NCI-H128 (cell line): ENCODE measurements around the gene ATG4C.

Experiments used
- DNase-seq: peaks from one replicate; lab custom pipeline; 2025; ENCODE audit not compliant: unreplicated experiment; lab: John Stamatoyannopoulos, UW

The ATG4C gene

GRCh38 chr1:62840555-62840954, 56.6 kb downstream of the ATG4C start:
- DNase-seq = no peak

DNA sequence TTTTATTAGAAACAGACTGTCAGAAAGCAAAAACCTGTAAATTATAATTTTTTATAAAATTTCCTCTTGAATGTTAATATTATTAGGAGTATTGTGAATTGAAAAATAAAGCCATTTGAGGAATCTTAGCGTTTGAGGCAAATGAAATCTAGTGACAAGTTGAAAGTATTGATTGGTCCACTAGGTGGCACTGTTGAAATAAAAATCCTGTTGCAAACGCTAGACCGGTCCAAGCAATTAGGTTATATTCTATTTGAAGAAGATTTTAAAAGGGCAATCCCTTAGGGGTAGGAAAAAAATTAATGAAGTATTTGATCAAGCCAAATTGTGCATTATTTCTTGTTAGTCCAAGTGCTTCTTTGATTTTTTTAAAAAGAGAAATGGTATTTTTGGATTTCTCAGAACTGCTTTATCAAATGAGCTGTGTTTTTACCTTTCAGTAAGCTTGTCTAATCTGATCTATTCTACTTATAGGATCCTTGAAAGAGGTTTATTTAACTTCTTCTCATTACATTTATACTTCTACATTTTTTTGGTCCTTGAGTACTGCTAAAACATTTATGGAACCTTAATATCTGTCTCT, 57.7 kb downstream of the ATG4C start:
- peak; percentile 24 for DNase-seq

DNA sequence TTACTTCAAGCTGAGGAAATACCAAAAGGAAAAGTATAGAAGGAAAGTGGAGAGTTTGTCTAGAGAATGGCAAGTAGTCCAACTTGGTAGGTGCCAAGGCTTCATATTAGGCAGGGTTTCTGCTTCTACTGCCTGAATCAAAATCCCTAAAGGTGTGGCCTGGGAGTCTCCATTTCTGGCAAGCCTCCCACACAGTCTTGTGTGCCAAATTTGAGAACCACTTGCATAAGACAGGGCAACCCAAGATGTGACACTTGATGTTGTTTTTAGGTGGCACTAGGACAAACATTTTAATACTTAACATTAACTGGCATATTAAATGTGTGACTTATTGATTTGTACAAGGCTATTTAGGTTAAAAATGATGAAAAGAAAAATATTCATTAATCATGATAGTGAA, 60.1 kb downstream of the ATG4C start:
- DNase-seq = no peak

DNA sequence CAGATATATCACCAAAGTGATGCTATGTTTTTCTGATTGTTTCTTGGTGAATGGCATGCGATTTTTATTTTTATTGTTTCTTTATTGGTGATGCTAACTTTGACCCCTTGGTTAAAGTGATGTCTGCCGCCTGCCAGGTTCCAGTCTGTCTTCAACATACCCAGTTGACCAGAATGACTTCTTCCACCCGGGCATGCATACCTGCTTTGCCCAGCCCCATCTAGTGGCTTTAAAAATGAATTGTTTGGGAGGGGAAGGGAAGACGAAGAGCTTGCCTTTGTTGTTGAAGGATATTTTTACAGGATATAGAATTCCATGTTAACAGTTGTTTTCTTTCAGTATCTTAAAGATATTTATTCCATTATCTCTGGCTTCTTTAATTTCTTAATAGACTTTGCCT, 65.1 kb downstream of the ATG4C start:
- no peak for DNase-seq

DNA sequence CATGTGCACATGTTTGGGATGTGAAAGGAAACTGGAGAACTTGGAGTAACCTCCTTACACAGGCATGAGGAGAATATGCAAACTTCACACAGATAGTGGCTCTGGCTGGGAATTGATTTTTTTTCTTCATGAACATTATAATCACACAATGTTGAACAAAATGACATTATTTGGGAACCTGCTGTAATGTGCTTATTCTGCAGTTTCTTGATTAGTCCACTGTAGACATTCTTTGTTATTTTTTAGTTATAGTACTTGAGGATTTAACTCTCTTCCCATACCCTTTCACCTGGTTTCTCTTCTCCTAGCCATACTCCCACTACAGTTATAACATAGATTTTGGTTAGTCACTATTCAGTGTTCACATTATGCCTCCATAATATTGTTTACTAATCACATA, 68.3 kb downstream of the ATG4C start:
- no peak for DNase-seq

- DNase-seq = no peak
These were observed 73.0 kb downstream of the ATG4C start for GRCh38 chr1:62856960-62857359.

DNA sequence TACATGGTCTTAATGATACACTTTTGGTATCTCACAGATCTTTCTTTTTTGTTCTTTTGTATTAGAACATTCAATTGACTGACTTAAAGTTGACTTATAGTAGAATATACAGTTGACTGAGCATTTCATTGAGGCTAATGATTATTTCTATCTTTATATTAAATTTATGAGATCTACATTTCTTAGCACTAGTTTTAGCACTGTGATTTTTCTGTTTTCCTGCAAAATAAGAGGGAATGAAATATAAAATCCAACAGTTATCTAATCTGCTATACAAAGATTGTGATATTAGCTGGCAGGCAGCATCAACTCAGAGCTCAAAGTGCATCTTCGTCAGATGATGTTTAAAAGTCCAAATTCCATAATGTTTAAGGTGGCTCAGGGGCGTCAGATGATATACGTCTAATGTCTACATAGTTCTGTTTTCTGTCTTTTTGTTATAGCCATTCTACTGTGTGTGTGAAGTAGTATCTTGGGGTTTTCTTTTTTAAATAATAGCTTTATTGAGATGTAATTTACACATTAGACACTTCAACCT, 85.4 kb downstream of the ATG4C start:
- no peak for DNase-seq

DNA sequence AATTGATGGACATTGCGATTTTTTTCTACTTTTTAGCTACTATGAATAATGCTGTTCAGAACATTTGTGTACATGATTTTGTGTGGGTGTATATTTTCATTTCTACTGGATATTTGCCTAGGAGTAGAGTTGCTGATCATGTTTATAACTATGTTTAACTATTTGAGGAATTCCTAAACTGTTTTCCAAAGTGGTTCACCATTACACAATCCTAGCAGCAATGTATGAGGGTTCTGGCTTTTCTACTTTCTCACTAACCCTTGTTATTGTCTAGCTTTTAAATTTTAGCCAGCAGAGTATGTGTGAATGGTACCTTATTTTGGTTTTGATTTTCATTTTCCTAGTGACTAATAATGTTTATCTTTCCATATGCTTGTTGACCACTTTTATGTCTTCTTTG, 86.2 kb downstream of the ATG4C start:
- DNase-seq = no peak

- DNase-seq = no peak
These were observed 91.7 kb downstream of the ATG4C start for GRCh38 chr1:62875676-62876075.

DNA sequence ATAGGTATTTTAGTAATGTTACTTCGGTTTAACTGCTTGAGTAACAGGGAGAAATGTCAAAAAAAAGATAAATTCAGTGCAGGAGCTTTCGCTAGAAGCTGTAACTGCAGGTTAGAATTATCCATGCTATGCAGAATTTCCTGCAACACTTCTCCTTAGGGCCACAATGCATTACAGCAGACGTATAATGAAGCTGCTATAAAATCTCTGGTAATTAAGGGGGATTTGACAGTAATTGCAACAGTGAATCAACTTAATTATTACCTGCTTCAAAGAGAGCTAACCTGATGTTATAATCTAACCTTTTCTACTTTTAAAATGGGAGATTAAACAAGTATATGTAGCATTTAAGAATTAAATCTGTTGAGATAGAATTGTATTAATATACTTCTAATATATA, 92.6 kb downstream of the ATG4C start:
- no peak for DNase-seq

DNA sequence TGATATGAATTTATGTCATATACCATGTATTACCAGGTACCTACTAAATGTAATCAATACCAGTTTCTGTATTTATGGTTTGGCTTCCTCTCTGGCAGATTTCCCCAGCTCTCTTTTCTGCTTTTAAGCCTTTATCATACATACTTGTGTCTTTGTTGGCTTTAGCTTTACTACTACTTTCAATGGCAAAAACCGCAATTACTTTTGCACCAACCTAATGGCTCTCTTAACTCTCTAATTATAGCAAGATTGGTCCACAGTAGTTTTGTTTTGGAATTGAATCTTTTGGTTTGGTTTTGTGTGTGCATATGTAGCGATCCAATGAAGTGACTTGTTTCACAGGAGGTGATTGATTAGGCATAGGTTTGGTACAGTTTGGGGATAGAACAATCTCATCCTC, 93.6 kb downstream of the ATG4C start:
- DNase-seq = no peak

DNA sequence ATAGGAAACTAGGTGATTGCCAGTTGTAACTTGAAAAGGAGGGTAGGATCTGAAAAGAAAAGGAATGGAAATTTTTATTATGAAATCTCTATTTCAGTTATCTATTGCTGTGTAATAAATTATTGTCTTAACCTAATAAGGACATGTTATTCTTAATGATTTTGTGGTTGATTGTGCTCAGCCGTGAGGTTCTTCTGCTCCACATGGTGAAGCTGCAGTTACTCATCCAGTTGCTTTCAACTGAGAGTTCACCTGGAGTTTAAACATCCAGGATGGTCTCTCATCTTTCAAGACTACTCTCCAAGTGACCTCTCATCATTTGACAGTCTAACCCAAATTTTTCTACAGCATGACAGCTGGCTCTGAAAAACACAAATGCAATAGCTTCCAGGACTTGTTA, 96.0 kb downstream of the ATG4C start:
- no peak for DNase-seq

DNA sequence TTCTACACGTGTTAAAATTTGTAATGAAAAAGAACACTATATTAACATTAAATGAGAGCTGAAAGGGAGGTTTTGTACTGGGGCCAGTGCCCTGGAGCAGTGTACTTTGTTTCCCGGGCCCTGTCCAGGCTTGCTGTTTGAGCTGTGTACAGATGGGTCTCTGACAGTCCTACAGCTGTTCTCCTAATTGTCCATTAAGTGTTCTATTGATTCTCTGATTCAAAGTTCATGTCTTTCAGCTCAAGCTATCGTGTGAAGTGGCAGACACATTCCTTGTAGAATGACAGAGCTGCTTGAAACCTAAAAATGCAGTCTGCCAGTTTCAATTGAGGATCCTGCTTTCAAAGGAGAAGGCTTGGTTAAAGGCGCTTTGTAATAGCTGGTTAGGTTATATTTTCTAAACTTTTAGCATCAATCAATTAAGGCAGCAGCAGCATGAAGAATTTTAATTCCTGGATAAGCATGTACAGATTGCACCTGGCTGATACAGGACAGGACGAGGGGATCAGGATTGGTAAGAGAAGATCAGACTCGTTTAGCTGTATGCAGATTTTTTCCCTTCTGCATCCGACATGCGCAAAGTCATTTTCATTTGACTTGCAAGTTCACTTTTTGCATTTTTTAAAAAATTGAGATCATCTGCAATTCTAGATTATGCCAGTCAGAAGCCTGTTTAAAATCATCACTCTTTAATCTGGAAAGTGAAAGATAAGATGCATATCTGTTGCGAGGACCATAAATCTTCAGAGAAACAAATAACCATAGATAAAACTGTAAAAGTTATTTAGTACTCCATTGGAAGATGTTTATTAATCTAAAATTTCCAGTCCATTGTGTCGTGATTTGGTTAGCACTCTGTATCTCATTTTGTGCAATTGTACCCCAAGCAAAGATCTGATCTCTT, 98.5 kb downstream of the ATG4C start:
- no peak for DNase-seq

GRCh38 chr1:62884156-62884740, 100.3 kb downstream of the ATG4C start:
- no peak for DNase-seq

DNA sequence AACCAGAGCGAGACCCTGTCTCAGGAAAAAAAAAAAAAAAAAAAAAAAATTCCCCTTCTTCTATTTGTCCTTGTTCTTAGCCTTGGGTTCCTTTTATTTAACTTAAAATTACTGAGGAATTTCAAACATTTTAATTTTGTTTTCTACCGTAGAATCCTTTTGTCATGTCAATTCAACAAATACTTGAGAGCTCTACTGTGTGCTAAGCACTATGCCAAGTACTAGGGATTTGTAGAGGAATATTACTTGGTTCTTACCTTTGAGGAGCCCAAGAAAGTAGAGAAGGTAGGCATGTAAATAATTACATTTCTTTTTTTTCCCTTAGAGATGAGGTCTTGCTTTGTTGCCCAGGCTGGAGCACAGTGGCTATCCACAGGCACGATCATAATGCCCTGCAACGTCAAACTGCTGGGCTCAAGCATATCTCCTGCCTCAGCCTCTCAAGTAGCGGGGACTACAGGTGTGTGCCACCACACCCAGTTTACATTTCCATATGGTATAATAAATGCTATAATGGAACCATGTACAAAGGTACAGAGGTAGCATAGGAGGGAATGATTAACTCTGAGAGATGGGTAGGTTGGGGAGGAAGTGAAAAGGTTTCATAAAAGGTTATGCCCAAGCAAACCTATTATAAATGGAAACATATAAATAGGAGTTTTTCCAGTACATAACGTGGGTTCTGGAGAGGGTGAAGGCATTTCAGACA, 104.0 kb downstream of the ATG4C start:
- no peak for DNase-seq

DNA sequence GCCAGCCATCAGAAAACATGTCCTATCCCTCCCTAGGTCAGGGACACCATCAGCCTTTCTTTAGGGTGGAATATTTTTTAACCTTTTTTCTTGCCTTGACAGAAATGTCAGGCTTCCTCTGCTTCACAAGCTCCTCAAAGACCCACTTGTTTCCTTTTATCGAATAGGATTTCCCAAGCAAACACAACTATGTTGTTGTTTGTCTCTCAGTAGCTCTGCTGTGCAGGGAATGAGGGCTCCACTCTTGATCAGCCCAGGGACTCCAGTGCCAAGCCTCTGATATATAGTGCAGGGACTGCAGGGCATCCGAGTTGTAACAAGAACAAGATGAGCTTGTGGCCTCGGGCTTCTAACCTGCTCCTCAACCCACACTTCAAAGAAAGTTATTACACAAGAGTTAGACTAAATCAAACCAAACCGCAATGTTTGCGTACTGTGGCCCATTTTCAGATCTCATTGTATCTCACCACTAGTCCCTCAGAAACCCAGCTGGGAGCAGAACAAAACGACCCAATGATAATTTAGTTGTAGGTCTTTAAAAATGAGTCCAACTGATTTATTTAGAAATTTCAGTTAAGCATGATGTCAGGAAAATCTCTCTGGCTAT, 108.1 kb downstream of the ATG4C start:
- DNase-seq = no peak

GRCh38 chr1:62897788-62898187, 113.9 kb downstream of the ATG4C start:
- peak; percentile 78 for DNase-seq

GRCh38 chr1:62900566-62900965, 116.6 kb downstream of the ATG4C start:
- DNase-seq = no peak

GRCh38 chr1:62901650-62902049, 117.7 kb downstream of the ATG4C start:
- DNase-seq = no peak

DNA sequence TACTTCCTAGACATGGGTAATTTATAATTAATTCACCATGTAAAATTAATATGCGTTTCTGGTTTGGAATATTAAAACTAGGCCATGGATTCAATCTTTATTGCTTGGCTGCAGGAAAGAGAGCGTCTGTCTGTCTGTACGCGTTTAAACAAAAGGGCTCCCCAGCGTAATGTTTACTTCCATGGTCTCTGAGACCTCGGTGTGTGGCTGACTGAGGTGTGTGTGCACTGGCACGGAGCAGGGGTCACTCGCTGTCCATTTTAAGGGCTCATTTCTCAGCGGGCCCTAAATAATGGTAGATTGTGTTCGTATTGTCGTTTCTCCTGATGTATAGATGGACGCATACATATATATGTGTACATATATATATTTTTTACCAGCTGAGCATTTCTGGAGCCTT, 119.6 kb downstream of the ATG4C start:
- no peak for DNase-seq
